Measurements from ENCODE around the gene UMODL1.

Gene UMODL1

GRCh38 chr21:42057851-42058437 lies 13.2 kb upstream of the UMODL1 start:
- Histone ChIP-seq H3K4ac (ENCODE audit: low read depth, low read length) (no peak overlapping the region), H3K36me3 (ENCODE audit: control insufficient read depth in 1 of 2, insufficient read depth in 2 of 2, low read length in 2 of 2) (no peaks in the 10 kb centered on the region), H3K23ac (ENCODE audit: low read length) (no peak overlapping the region), H4K91ac (ENCODE audit: low read depth, low read length) (no peak overlapping the region), H3K14ac (ENCODE audit: low read length) (no peak overlapping the region), H3K9ac (ENCODE audit: low read length) (no peak overlapping the region), H4K12ac (ENCODE audit: low read depth, low read length) (no peak overlapping the region), H3K27me3 (ENCODE audit: insufficient read depth, low read length) (no peaks in the 10 kb centered on the region), H2AFZ (ENCODE audit: insufficient read depth, low read length, poor library complexity) (no peak overlapping the region), H3K4me1 (ENCODE audit: control insufficient read depth in 1 of 2, insufficient read depth in 2 of 2, low read length in 2 of 2) (peaks cover 5 to 7% of the 10 kb centered on the region in 2 experiments), H2BK12ac (ENCODE audit: low read length) (no peak overlapping the region), H3K4me3 (ENCODE audit: low read depth, low read length) (no peak overlapping the region), H2AK5ac (ENCODE audit: low read length) (no peak overlapping the region), H2BK120ac (ENCODE audit: insufficient read depth, low read length, poor library complexity) (no peak overlapping the region), H3K18ac (ENCODE audit: low read length) (no peak overlapping the region), H3K27ac (ENCODE audit: low read depth, low read length) (no peak overlapping the region), H2BK5ac (ENCODE audit: low read depth, low read length, poor library complexity) (no peak overlapping the region), H3K9me3 (ENCODE audit: insufficient read depth, low read depth, low read length) (peaks cover 2% of the 10 kb centered on the region), H3K79me2 (ENCODE audit: control insufficient read depth, insufficient read depth, low read length, poor library complexity) (no peaks in the 10 kb centered on the region), H4K8ac (ENCODE audit: low read depth, low read length) (no peak overlapping the region), H3K79me1 (ENCODE audit: low read length) (no peaks in the 10 kb centered on the region), H3K4me2 (ENCODE audit: low read length) (no peak overlapping the region)
- no peak for DNase-seq
- WGBS (ENCODE audit: extremely low coverage, insufficient coverage, insufficient read length): no CpG with 5 or more reads among the region's 11 CpGs

GRCh38 chr21:42058631-42059111 lies 12.4 kb upstream of the UMODL1 start:
- Histone ChIP-seq H3K4me1 (ENCODE audit: control insufficient read depth in 1 of 2, insufficient read depth in 2 of 2, low read length in 2 of 2) (peaks cover 5 to 7% of the 10 kb centered on the region in 2 experiments), H3K9ac (ENCODE audit: low read length) (no peak overlapping the region), H3K4me3 (ENCODE audit: low read depth, low read length) (no peak overlapping the region), H3K23ac (ENCODE audit: low read length) (no peak overlapping the region), H3K9me3 (ENCODE audit: insufficient read depth, low read depth, low read length) (peaks cover 2% of the 10 kb centered on the region), H3K79me2 (ENCODE audit: control insufficient read depth, insufficient read depth, low read length, poor library complexity) (no peaks in the 10 kb centered on the region), H3K4me2 (ENCODE audit: low read length) (no peak overlapping the region), H2BK12ac (ENCODE audit: low read length) (no peak overlapping the region), H2AK5ac (ENCODE audit: low read length) (no peak overlapping the region), H2BK5ac (ENCODE audit: low read depth, low read length, poor library complexity) (no peak overlapping the region), H3K36me3 (ENCODE audit: control insufficient read depth in 1 of 2, insufficient read depth in 2 of 2, low read length in 2 of 2) (no peaks in the 10 kb centered on the region), H3K27ac (ENCODE audit: low read depth, low read length) (no peak overlapping the region), H3K18ac (ENCODE audit: low read length) (no peak overlapping the region), H3K14ac (ENCODE audit: low read length) (no peak overlapping the region), H4K8ac (ENCODE audit: low read depth, low read length) (no peak overlapping the region), H3K79me1 (ENCODE audit: low read length) (no peaks in the 10 kb centered on the region), H4K91ac (ENCODE audit: low read depth, low read length) (no peak overlapping the region), H2BK120ac (ENCODE audit: insufficient read depth, low read length, poor library complexity) (no peak overlapping the region), H2AFZ (ENCODE audit: insufficient read depth, low read length, poor library complexity) (no peak overlapping the region), H3K27me3 (ENCODE audit: insufficient read depth, low read length) (no peaks in the 10 kb centered on the region), H4K12ac (ENCODE audit: low read depth, low read length) (no peak overlapping the region), H3K4ac (ENCODE audit: low read depth, low read length) (no peak overlapping the region)
- no CpG with 5 or more reads among the region's 11 CpGs for WGBS (ENCODE audit: extremely low coverage, insufficient coverage, insufficient read length)
- DNase-seq: no peak

- H3K4me3 ChIP-seq (ENCODE audit: low read depth, low read length): no peak overlapping the region
- no peak overlapping the region for H4K8ac ChIP-seq (ENCODE audit: low read depth, low read length)
- H3K9ac ChIP-seq (ENCODE audit: low read length): no peak overlapping the region
- H2BK120ac ChIP-seq (ENCODE audit: insufficient read depth, low read length, poor library complexity): no peak overlapping the region
- WGBS (ENCODE audit: extremely low coverage, insufficient coverage, insufficient read length): no CpG with 5 or more reads among the region's 9 CpGs
- H3K4me1 ChIP-seq (ENCODE audit: control insufficient read depth in 1 of 2, insufficient read depth in 2 of 2, low read length in 2 of 2): peaks cover 5 to 7% of the 10 kb centered on the region in 2 experiments
- H3K27ac ChIP-seq (ENCODE audit: low read depth, low read length): no peak overlapping the region
- no peak overlapping the region for H2AFZ ChIP-seq (ENCODE audit: insufficient read depth, low read length, poor library complexity)
- no peak overlapping the region for H4K12ac ChIP-seq (ENCODE audit: low read depth, low read length)
- H2BK5ac ChIP-seq (ENCODE audit: low read depth, low read length, poor library complexity): no peak overlapping the region
- no peak overlapping the region for H3K14ac ChIP-seq (ENCODE audit: low read length)
- no peak overlapping the region for H3K4ac ChIP-seq (ENCODE audit: low read depth, low read length)
- H3K27me3 ChIP-seq (ENCODE audit: insufficient read depth, low read length): no peaks in the 10 kb centered on the region
- no peak for DNase-seq
- no peak overlapping the region for H2BK12ac ChIP-seq (ENCODE audit: low read length)
- H3K4me2 ChIP-seq (ENCODE audit: low read length): no peak overlapping the region
- H3K18ac ChIP-seq (ENCODE audit: low read length): no peak overlapping the region
- H2AK5ac ChIP-seq (ENCODE audit: low read length): no peak overlapping the region
- no peak overlapping the region for H4K91ac ChIP-seq (ENCODE audit: low read depth, low read length)
- no peaks in the 10 kb centered on the region for H3K36me3 ChIP-seq (ENCODE audit: control insufficient read depth in 1 of 2, insufficient read depth in 2 of 2, low read length in 2 of 2)
- no peaks in the 10 kb centered on the region for H3K79me1 ChIP-seq (ENCODE audit: low read length)
- no peak overlapping the region for H3K23ac ChIP-seq (ENCODE audit: low read length)
- no peaks in the 10 kb centered on the region for H3K79me2 ChIP-seq (ENCODE audit: control insufficient read depth, insufficient read depth, low read length, poor library complexity)
- peaks cover 2% of the 10 kb centered on the region for H3K9me3 ChIP-seq (ENCODE audit: insufficient read depth, low read depth, low read length)
Measured at GRCh38 chr21:42059141-42059540, 12.0 kb upstream of the UMODL1 start.

- Histone ChIP-seq H3K9me3 (ENCODE audit: insufficient read depth, low read depth, low read length) (peaks cover 2% of the 10 kb centered on the region), H3K79me2 (ENCODE audit: control insufficient read depth, insufficient read depth, low read length, poor library complexity) (no peaks in the 10 kb centered on the region), H3K4me3 (ENCODE audit: low read depth, low read length) (no peak overlapping the region), H3K27me3 (ENCODE audit: insufficient read depth, low read length) (no peaks in the 10 kb centered on the region), H3K36me3 (ENCODE audit: control insufficient read depth in 1 of 2, insufficient read depth in 2 of 2, low read length in 2 of 2) (no peaks in the 10 kb centered on the region), H3K4me1 (ENCODE audit: control insufficient read depth in 1 of 2, insufficient read depth in 2 of 2, low read length in 2 of 2) (peaks cover 5 to 7% of the 10 kb centered on the region in 2 experiments), H2BK12ac (ENCODE audit: low read length) (no peak overlapping the region), H3K18ac (ENCODE audit: low read length) (no peak overlapping the region), H2BK120ac (ENCODE audit: insufficient read depth, low read length, poor library complexity) (no peak overlapping the region), H4K91ac (ENCODE audit: low read depth, low read length) (no peak overlapping the region), H2BK5ac (ENCODE audit: low read depth, low read length, poor library complexity) (no peak overlapping the region), H3K4me2 (ENCODE audit: low read length) (no peak overlapping the region), H3K27ac (ENCODE audit: low read depth, low read length) (no peak overlapping the region), H3K14ac (ENCODE audit: low read length) (no peak overlapping the region), H3K9ac (ENCODE audit: low read length) (no peak overlapping the region), H4K8ac (ENCODE audit: low read depth, low read length) (no peak overlapping the region), H2AFZ (ENCODE audit: insufficient read depth, low read length, poor library complexity) (no peak overlapping the region), H2AK5ac (ENCODE audit: low read length) (no peak overlapping the region), H3K4ac (ENCODE audit: low read depth, low read length) (no peak overlapping the region), H3K79me1 (ENCODE audit: low read length) (no peaks in the 10 kb centered on the region), H4K12ac (ENCODE audit: low read depth, low read length) (no peak overlapping the region), H3K23ac (ENCODE audit: low read length) (no peak overlapping the region)
- no peak for DNase-seq
- no CpG with 5 or more reads among the region's 10 CpGs for WGBS (ENCODE audit: extremely low coverage, insufficient coverage, insufficient read length)
Measured at GRCh38 chr21:42059721-42060120, 11.4 kb upstream of the UMODL1 start.

All from trophoblast cell (in vitro differentiated cells and primary cell).